NCI-H187 (cell line): ENCODE data around the gene NDN.

Experiments
- DNase-seq, 2 experiments: peaks; one replicate each; lab custom pipeline; 2025; lab: John Stamatoyannopoulos, UW

The NDN gene

GRCh38 chr15:23642413-23643044 is 44.6 kb downstream of the NDN start:
- no peak for DNase-seq
